ENCODE measurements around the gene GUCY1B1.

The GUCY1B1 gene

DNA sequence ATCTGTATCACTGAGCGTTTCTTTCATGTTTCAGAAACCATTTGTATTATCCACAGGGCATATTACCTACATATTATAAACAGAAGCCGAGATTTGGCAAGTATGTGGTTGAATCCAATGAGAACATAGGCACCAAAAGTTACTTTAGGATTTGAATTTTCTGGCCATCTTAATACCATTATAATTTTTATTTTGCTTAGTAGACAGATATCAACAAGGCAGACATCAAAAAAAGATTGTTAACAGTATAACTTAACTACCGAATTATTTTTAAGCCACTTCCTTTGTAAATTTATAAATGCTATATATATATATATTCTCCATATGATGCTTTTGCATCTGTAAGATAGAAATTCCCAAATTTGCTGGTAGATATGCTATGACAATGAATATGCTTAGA is 2.2 kb downstream of the GUCY1B1 start:
- TF ChIP-seq, protein P1, sequence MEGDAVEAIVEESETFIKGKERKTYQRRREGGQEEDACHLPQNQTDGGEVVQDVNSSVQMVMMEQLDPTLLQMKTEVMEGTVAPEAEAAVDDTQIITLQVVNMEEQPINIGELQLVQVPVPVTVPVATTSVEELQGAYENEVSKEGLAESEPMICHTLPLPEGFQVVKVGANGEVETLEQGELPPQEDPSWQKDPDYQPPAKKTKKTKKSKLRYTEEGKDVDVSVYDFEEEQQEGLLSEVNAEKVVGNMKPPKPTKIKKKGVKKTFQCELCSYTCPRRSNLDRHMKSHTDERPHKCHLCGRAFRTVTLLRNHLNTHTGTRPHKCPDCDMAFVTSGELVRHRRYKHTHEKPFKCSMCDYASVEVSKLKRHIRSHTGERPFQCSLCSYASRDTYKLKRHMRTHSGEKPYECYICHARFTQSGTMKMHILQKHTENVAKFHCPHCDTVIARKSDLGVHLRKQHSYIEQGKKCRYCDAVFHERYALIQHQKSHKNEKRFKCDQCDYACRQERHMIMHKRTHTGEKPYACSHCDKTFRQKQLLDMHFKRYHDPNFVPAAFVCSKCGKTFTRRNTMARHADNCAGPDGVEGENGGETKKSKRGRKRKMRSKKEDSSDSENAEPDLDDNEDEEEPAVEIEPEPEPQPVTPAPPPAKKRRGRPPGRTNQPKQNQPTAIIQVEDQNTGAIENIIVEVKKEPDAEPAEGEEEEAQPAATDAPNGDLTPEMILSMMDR (conservative IDR thresholded peaks at IDR 0.05; ENCODE audit: low read depth, low read length), result no peak
- no peaks in the 10 kb centered on the region for H4K20me1 ChIP-seq (ENCODE audit: insufficient read depth)
- H3K36me3 ChIP-seq (ENCODE audit: insufficient read depth), result no peaks in the 10 kb centered on the region
- no peak overlapping the region for H3K4me3 ChIP-seq (IDR thresholded peaks at IDR 0.05; ENCODE audit: insufficient read depth, low read depth, low read length)
- no peak overlapping the region for H2AFZ ChIP-seq (ENCODE audit: low read depth)
- H3K4me2 ChIP-seq, result no peak overlapping the region; the same call in 1 of the 2 replicates
- no peaks in the 10 kb centered on the region for H3K79me2 ChIP-seq (ENCODE audit: insufficient read depth, low read depth)
- H3K4me1 ChIP-seq (ENCODE audit: low read depth, poor library complexity, severe bottlenecking), result peaks cover 26% of the 10 kb centered on the region
- H3K27me3 ChIP-seq (ENCODE audit: insufficient read depth, low read depth), result no peaks in the 10 kb centered on the region
- H3K27ac ChIP-seq, result no peak overlapping the region
- no peak overlapping the region for H3K9ac ChIP-seq

DNA sequence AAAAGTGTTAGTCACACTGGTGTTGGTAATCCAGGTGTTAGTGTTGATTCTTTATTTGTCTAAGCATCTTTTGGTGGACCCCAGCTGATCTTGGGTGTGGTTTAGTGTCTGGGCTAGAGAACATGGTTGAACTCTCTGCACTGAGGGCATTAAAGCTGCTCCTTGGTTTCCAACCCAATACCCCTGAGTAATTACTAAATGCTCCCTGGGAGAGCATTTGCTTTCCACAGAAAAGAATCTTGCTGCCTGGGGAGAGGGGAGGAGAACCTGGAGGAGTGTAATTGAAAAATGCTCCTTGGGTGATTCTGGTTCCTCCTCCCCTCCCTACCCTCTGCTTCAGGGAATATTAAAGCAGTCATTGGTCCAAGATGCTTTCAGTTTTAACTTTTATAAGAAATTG is 3.1 kb downstream of the GUCY1B1 start:
- Histone ChIP-seq H3K79me2 (ENCODE audit: insufficient read depth, low read depth) (no peaks in the 10 kb centered on the region), H3K4me1 (ENCODE audit: low read depth, poor library complexity, severe bottlenecking) (peaks cover 26% of the 10 kb centered on the region), H3K27me3 (ENCODE audit: insufficient read depth, low read depth) (no peaks in the 10 kb centered on the region), H4K20me1 (ENCODE audit: insufficient read depth) (no peaks in the 10 kb centered on the region), H2AFZ (ENCODE audit: low read depth) (no peak overlapping the region), H3K4me3 (IDR thresholded peaks at IDR 0.05; ENCODE audit: insufficient read depth, low read depth, low read length) (no peak overlapping the region), H3K36me3 (ENCODE audit: insufficient read depth) (no peaks in the 10 kb centered on the region), H3K4me2 (no peak overlapping the region), H3K9ac (no peak overlapping the region), H3K27ac (no peak overlapping the region)
- TF ChIP-seq, protein P1 (conservative IDR thresholded peaks at IDR 0.05; ENCODE audit: low read depth, low read length), result no peak

DNA sequence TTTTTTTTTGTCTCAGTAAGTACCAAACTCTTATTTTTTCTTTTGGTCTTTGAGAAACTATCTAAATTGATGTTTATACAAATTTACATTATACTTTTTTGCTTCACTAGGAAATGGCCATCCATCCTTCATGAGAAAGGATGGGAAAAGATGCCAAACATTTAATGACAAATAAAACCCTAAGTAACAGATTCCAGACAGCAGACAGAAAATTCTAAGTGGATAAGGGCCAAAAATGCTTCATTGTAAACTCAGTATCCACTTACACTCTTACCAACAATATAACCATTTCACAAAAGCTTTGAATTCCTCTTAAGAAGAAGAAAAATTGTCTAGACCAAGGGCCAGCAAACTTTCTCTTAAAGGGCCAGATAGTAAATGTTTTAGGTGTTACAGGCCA is 3.5 kb downstream of the GUCY1B1 start:
- Histone ChIP-seq H3K9ac (no peak overlapping the region), H3K36me3 (ENCODE audit: insufficient read depth) (no peaks in the 10 kb centered on the region), H3K4me3 (IDR thresholded peaks at IDR 0.05; ENCODE audit: insufficient read depth, low read depth, low read length) (no peak overlapping the region), H3K79me2 (ENCODE audit: insufficient read depth, low read depth) (no peaks in the 10 kb centered on the region), H3K27me3 (ENCODE audit: insufficient read depth, low read depth) (no peaks in the 10 kb centered on the region), H4K20me1 (ENCODE audit: insufficient read depth) (no peaks in the 10 kb centered on the region), H3K27ac (no peak overlapping the region), H2AFZ (ENCODE audit: low read depth) (no peak overlapping the region), H3K4me2 (no peak overlapping the region), H3K4me1 (ENCODE audit: low read depth, poor library complexity, severe bottlenecking) (peaks cover 26% of the 10 kb centered on the region)
- TF ChIP-seq, protein P1 (conservative IDR thresholded peaks at IDR 0.05; ENCODE audit: low read depth, low read length), result no peak

DNA sequence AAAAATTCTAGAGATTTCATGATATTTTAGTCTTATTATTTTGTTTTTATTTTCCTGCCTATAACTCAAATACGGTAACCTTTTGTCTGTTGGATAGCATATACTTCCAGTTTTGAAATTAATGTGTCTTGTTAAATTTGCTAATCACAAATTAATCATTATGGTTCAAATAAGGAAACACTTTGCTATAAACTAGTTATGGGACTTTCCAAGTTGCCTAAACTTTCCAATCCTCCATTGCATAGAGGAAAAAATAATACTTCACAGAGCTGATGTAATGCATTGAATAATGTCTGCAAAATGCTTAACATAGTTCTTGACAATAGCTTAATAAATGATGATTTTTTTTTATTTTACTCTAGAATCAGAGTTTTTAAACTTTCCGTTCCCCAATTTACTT is 4.7 kb downstream of the GUCY1B1 start:
- Histone ChIP-seq H3K9ac (no peak overlapping the region), H3K4me2 (no peak overlapping the region), H4K20me1 (ENCODE audit: insufficient read depth) (no peaks in the 10 kb centered on the region), H3K4me3 (IDR thresholded peaks at IDR 0.05; ENCODE audit: insufficient read depth, low read depth, low read length) (no peak overlapping the region), H2AFZ (ENCODE audit: low read depth) (no peak overlapping the region), H3K79me2 (ENCODE audit: insufficient read depth, low read depth) (no peaks in the 10 kb centered on the region), H3K27ac (no peak overlapping the region), H3K4me1 (ENCODE audit: low read depth, poor library complexity, severe bottlenecking) (peaks cover 14% of the 10 kb centered on the region), H3K27me3 (ENCODE audit: insufficient read depth, low read depth) (no peaks in the 10 kb centered on the region), H3K36me3 (ENCODE audit: insufficient read depth) (no peaks in the 10 kb centered on the region)
- TF ChIP-seq, protein P1 (conservative IDR thresholded peaks at IDR 0.05; ENCODE audit: low read depth, low read length), result no peak
